Keratinocyte (primary cell): ENCODE results near the gene KLF5. TPM values are rescaled to one million over a fixed set of nuclear protein-coding genes. Genes with fewer than 3 reads are reported as not detected.
A peak's percentile ranks its signal among the peaks of the same experiment; 100 is the strongest.

Experiments
- DNase-seq: peaks from one replicate; pipeline ENCODE4 v3.0.0-alpha.2; 2011; ENCODE audit warnings: low read depth, missing footprints, low spot score
- FAIRE-seq: peaks from 2 replicates; lab custom pipeline; 2011; peaks lifted over from hg19 to GRCh38; lab: Jason Lieb, UNC
- H2AFZ ChIP-seq: 2 replicates; pipeline ENCODE4 v1.6.0; 2012; ENCODE audit warnings: low read length, control low read depth, inconsistent platforms; ENCODE audit not compliant: control insufficient read depth
- H3K27ac ChIP-seq: 2 replicates; pipeline ENCODE4 v1.5.1; 2011; ENCODE audit warnings: low read length; ENCODE audit not compliant: control insufficient read depth, insufficient read depth
- H3K27me3 ChIP-seq: 3 replicates; pipeline ENCODE4 v1.6.0; 2011; ENCODE audit warnings: low read length; ENCODE audit not compliant: control insufficient read depth, insufficient read depth; ENCODE audit errors: extremely low read depth
- H3K36me3 ChIP-seq, 2 experiments: 2 replicates in 1 of 2; 3 replicates in 1 of 2; pipeline ENCODE4 v1.5.1; 2011; ENCODE audit warnings: low read length in 2 of 2, mild to moderate bottlenecking in 1 of 2; ENCODE audit not compliant: control insufficient read depth in 2 of 2, insufficient read depth in 2 of 2; ENCODE audit errors: extremely low read depth in 1 of 2
- H3K4me1 ChIP-seq: 3 replicates; pipeline ENCODE4 v1.5.1; 2011; ENCODE audit warnings: low read length; ENCODE audit not compliant: control insufficient read depth, insufficient read depth; ENCODE audit errors: extremely low read depth
- H3K4me2 ChIP-seq: 3 replicates; pipeline ENCODE4 v1.6.0; 2011; ENCODE audit warnings: low read depth, low read length; ENCODE audit not compliant: control insufficient read depth, insufficient read depth; ENCODE audit errors: extremely low read depth
- H3K4me3 ChIP-seq, 3 experiments: fragments of 200-600 bp in 1 of 3; sonication (generic) in 1 of 3; 2 replicates in 2 of 3; 3 replicates in 1 of 3; pipeline ENCODE4 v1.5.1; 2011 to 2016; ENCODE audit warnings: low read length in 3 of 3, mild to moderate bottlenecking in 3 of 3, control low read depth in 2 of 3, inconsistent platforms in 1 of 3, low read depth in 1 of 3, mixed read lengths in 1 of 3, mixed run types in 1 of 3, moderate library complexity in 1 of 3; ENCODE audit not compliant: control insufficient read depth in 2 of 3, insufficient read depth in 2 of 3; ENCODE audit errors: extremely low read depth in 1 of 3
- H3K79me2 ChIP-seq: 2 replicates; pipeline ENCODE4 v1.6.0; 2012; ENCODE audit warnings: low read length; ENCODE audit not compliant: control insufficient read depth, insufficient read depth
- H3K9ac ChIP-seq: 3 replicates; pipeline ENCODE4 v1.6.0; 2011; ENCODE audit warnings: low read length; ENCODE audit not compliant: control insufficient read depth, insufficient read depth; ENCODE audit errors: extremely low read depth
- H3K9me1 ChIP-seq: 3 replicates; pipeline ENCODE4 v1.6.0; 2011; ENCODE audit warnings: low read length; ENCODE audit not compliant: control insufficient read depth, insufficient read depth; ENCODE audit errors: extremely low read depth
- H3K9me3 ChIP-seq: 2 replicates; pipeline ENCODE4 v1.5.1; 2012; ENCODE audit warnings: low read depth, low read length; ENCODE audit not compliant: control insufficient read depth
- H4K20me1 ChIP-seq: 3 replicates; pipeline ENCODE4 v1.6.0; 2011; ENCODE audit warnings: low read length; ENCODE audit not compliant: control insufficient read depth, insufficient read depth; ENCODE audit errors: extremely low read depth
- EZH2 ChIP-seq: IDR thresholded peaks from one replicate; pipeline ENCODE4 v1.6.1; 2012; ENCODE audit warnings: inconsistent platforms, mild to moderate bottlenecking, low read length, moderate library complexity
- dilution Hi-C: fragments of 300-500 bp; cut with MboI; formaldehyde crosslinking; loops from one replicate; pipeline ENCODE4 v1.7.0; 2020; ENCODE audit warnings: low sequenced_read_pairs; ENCODE audit not compliant: extremely low pct_ligation_motif_present
- polyA plus RNA-seq, 5 experiments: library from polyadenylated mRNA; depleted of rRNA in 3 of 5; stranded (reverse) in 3 of 5; stranded (forward) in 1 of 5; unstranded in 1 of 5; fragments of >200 nt; gene quantifications; 1 replicate in 1 of 5; 2 replicates in 3 of 5; 3 replicates in 1 of 5; pipeline versions ENCODE4 v1.2.1 to v1.2.3, GENCODE V29; 2011 to 2012; ENCODE audit warnings: missing spikeins in 2 of 5, low read depth in 1 of 5, low replicate concordance in 1 of 5
- TF ChIP-seq, protein P1 (sequence below), 3 experiments: IDR thresholded peaks in 1 of 3; conservative IDR thresholded peaks in 1 of 3; optimal IDR thresholded peaks in 1 of 3; 2 replicates in 2 of 3; 3 replicates in 1 of 3; pipeline versions ENCODE3 to v1.5.1; 2011; ENCODE audit warnings: low read length in 3 of 3, mild to moderate bottlenecking in 3 of 3, moderate library complexity in 2 of 3, control low read depth in 1 of 3, inconsistent platforms in 1 of 3; ENCODE audit not compliant: insufficient read depth in 2 of 3; ENCODE audit errors: extremely low read depth in 1 of 3

The KLF5 gene
- polyA plus RNA-seq, 1 donor (not counting 4 experiments of a cell fraction or from before 2014, with no cell fraction given), result 162 TPM

DNA sequence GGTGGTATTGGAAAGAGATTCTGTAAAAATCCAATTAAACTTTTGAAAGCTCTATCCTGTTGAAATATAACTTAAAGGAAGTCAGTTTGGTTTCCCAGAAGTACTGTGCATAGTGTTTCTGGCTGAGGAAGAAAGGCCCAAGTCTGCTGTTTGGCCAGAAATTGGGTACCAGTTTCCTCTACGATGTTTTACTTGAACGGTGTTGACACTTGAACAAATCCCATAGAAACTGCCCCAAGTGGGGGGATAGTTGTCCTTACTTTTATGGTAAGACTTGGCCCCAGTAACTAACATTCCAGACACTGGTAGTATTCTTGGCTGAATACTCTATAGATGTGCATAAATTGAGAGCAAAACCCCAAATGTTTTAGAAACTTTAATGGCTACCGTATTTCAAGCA lies 14.2 kb downstream of the KLF5 start:
- H3K9me3 ChIP-seq, result no peaks in the 10 kb centered on the region
- peaks cover 73% of the 10 kb centered on the region for H3K79me2 ChIP-seq
- FAIRE-seq (no peak), DNase-seq (no peak)
- peaks cover 11 to 31% of the 10 kb centered on the region in 2 experiments for H3K36me3 ChIP-seq
- H3K4me1 ChIP-seq, result peaks cover 40% of the 10 kb centered on the region
- H3K4me2 ChIP-seq, result peak overlapping the region; percentile 86
- H3K27me3 ChIP-seq, result no peaks in the 10 kb centered on the region
- TF ChIP-seq, protein P1, sequence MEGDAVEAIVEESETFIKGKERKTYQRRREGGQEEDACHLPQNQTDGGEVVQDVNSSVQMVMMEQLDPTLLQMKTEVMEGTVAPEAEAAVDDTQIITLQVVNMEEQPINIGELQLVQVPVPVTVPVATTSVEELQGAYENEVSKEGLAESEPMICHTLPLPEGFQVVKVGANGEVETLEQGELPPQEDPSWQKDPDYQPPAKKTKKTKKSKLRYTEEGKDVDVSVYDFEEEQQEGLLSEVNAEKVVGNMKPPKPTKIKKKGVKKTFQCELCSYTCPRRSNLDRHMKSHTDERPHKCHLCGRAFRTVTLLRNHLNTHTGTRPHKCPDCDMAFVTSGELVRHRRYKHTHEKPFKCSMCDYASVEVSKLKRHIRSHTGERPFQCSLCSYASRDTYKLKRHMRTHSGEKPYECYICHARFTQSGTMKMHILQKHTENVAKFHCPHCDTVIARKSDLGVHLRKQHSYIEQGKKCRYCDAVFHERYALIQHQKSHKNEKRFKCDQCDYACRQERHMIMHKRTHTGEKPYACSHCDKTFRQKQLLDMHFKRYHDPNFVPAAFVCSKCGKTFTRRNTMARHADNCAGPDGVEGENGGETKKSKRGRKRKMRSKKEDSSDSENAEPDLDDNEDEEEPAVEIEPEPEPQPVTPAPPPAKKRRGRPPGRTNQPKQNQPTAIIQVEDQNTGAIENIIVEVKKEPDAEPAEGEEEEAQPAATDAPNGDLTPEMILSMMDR (optimal IDR thresholded peaks at IDR 0.05 in 1 of 3, IDR thresholded peaks at IDR 0.05 in 1 of 3, conservative IDR thresholded peaks at IDR 0.05 in 1 of 3; ENCODE audit: extremely low read depth in 1 of 3, insufficient read depth in 2 of 3, low read length in 3 of 3), result no peak
- no peak for TF ChIP-seq EZH2
- no peaks in the 10 kb centered on the region for H3K9me1 ChIP-seq
- peak overlapping the region; percentile 74 for H3K9ac ChIP-seq
- no peak overlapping the region for H3K4me3 ChIP-seq
- dilution Hi-C loops, result no loop called here
- no peaks in the 10 kb centered on the region for H4K20me1 ChIP-seq
- no peak overlapping the region for H2AFZ ChIP-seq
- H3K27ac ChIP-seq, result peak overlapping the region; percentile 73

DNA sequence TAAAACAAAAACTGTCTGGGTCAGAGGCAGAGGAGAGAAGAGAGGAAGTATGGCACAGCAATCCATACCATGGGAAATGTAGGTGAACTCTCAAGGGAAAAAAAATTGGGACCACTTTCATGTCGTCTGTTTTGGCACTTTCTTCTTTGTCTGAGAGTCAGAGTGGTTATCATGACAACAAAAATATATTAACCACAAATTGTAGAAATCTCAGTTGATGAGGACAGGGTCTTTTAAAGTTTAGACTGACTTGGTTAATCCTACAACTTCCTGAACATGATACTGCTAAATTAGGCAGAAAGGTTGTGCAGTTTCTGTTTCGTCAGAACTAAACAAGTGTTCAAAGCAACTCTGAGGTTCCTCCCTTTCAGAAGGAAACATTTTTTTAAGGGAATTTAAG lies 15.2 kb downstream of the KLF5 start:
- Histone ChIP-seq H3K36me3 (peaks cover 11 to 28% of the 10 kb centered on the region in 2 experiments), H2AFZ (no peak overlapping the region), H3K4me1 (peaks cover 33% of the 10 kb centered on the region), H3K79me2 (peaks cover 63% of the 10 kb centered on the region), H3K4me3 (no peak overlapping the region), H3K4me2 (peak overlapping the region; percentile 34), H3K27me3 (no peaks in the 10 kb centered on the region), H3K9me3 (no peaks in the 10 kb centered on the region), H3K27ac (peak overlapping the region; percentile 59), H3K9ac (peak overlapping the region; percentile 19), H4K20me1 (no peaks in the 10 kb centered on the region), H3K9me1 (no peaks in the 10 kb centered on the region)
- TF ChIP-seq EZH2, result no peak
- TF ChIP-seq, protein P1 (optimal IDR thresholded peaks at IDR 0.05 in 1 of 3, IDR thresholded peaks at IDR 0.05 in 1 of 3, conservative IDR thresholded peaks at IDR 0.05 in 1 of 3; ENCODE audit: extremely low read depth in 1 of 3, insufficient read depth in 2 of 3, low read length in 3 of 3), result no peak
- dilution Hi-C loops, result no loop called here
- FAIRE-seq, result peak; percentile 65
- no peak for DNase-seq
